NT2/D1 (cell line): Measurements from ENCODE around the gene NKX2-1.

Source experiments
- SUZ12 ChIP-seq: IDR thresholded peaks from 2 replicates; pipeline ENCODE4 v1.6.1; 2011; ENCODE audit not compliant: insufficient read length, insufficient read depth; ENCODE audit errors: extremely low read depth
- YY1 ChIP-seq: IDR thresholded peaks from 2 replicates; pipeline ENCODE4 v1.6.1; 2011; ENCODE audit not compliant: insufficient read length, insufficient read depth
- ZNF274 ChIP-seq: IDR thresholded peaks from 2 replicates; pipeline ENCODE4 v1.6.1; 2011; ENCODE audit warnings: mild to moderate bottlenecking, low read depth, low read length

- no peak for TF ChIP-seq ZNF274
- TF ChIP-seq YY1: no peak
- TF ChIP-seq SUZ12: no peak
These were observed 18.0 kb upstream of the NKX2-1 start for GRCh38 chr14:36538051-36538450.
